K562 (cell line): ENCODE data around the gene LAPTM5. TPM values are rescaled to one million over a fixed set of nuclear protein-coding genes. Genes with fewer than 3 reads are reported as not detected.

Experiments used
- ARNT ChIP-seq, 2 experiments: fragments of 450-650 bp; IDR thresholded peaks; 2 replicates each; pipeline ENCODE4 v1.6.1; 2016; ENCODE audit warnings: mild to moderate bottlenecking in 1 of 2
- BRD9 ChIP-seq: fragments of 450-650 bp; IDR thresholded peaks from 2 replicates; pipeline ENCODE4 v1.6.1; 2018; ENCODE audit warnings: low read depth; ENCODE audit not compliant: partially characterized antibody
- BRF1 ChIP-seq: IDR thresholded peaks from 3 replicates; pipeline ENCODE4 v1.6.1; 2011; ENCODE audit warnings: borderline replicate concordance, mild to moderate bottlenecking; ENCODE audit not compliant: insufficient read length; ENCODE audit errors: extremely low read depth
- DACH1 ChIP-seq: fragments of 450-650 bp; IDR thresholded peaks from 2 replicates; pipeline ENCODE4 v1.6.1; 2018; ENCODE audit not compliant: partially characterized antibody
- EWSR1 ChIP-seq: fragments of 450-650 bp; IDR thresholded peaks from 2 replicates; pipeline ENCODE4 v1.6.1; 2018; ENCODE audit warnings: borderline replicate concordance, mild to moderate bottlenecking, low read depth, moderate library complexity; ENCODE audit not compliant: partially characterized antibody
- HOXB6 ChIP-seq: fragments of 250-450 bp; sonication (Bioruptor Pico); IDR thresholded peaks from 2 replicates; pipeline ENCODE4 v1.5.1; 2022; ENCODE audit warnings: mild to moderate bottlenecking, borderline replicate concordance
- KHSRP ChIP-seq: fragments of 450-650 bp; IDR thresholded peaks from 2 replicates; pipeline ENCODE4 v1.6.1; 2017
- MTA2 ChIP-seq: fragments of 450-650 bp; IDR thresholded peaks from 2 replicates; pipeline ENCODE4 v1.6.1; 2016; ENCODE audit warnings: low read depth
- MYNN ChIP-seq, 2 experiments: sonication (generic); formaldehyde crosslinking in 1 of 2; IDR thresholded peaks; 2 replicates each; pipeline versions ENCODE4 v1.5.0 to v1.6.1; 2016 to 2020; ENCODE audit warnings: antibody characterized with exemption in 1 of 2, missing genetic modification reagents in 1 of 2
- NFIC ChIP-seq: fragments of 450-650 bp; IDR thresholded peaks from 2 replicates; pipeline ENCODE4 v1.6.1; 2017; ENCODE audit warnings: mild to moderate bottlenecking, inconsistent platforms
- POLR2A ChIP-seq: fragments of 450-650 bp; conservative IDR thresholded peaks from 2 replicates; pipeline ENCODE4 v1.6.1; 2016
- PPARD ChIP-seq: fragments of 250-450 bp; sonication (Bioruptor Pico); IDR thresholded peaks from 2 replicates; pipeline ENCODE4 v1.8.0; 2022; ENCODE audit warnings: inconsistent platforms, mild to moderate bottlenecking, moderate library complexity
- PTBP1 ChIP-seq: fragments of 200-400 bp; formaldehyde crosslinking; IDR thresholded peaks from 2 replicates; pipeline ENCODE4 v1.6.1; 2017; ENCODE audit warnings: low read depth, low read length
- PTRF ChIP-seq: fragments of 450-650 bp; IDR thresholded peaks from 2 replicates; pipeline ENCODE4 v1.6.1; 2016; ENCODE audit warnings: mild to moderate bottlenecking, missing genetic modification characterization, missing compliant biosample characterization
- RBM14 ChIP-seq: fragments of 200-400 bp; formaldehyde crosslinking; IDR thresholded peaks from 2 replicates; pipeline ENCODE4 v1.6.1; 2018; ENCODE audit warnings: low read depth, mild to moderate bottlenecking, low read length, moderate library complexity, borderline replicate concordance; ENCODE audit not compliant: insufficient read depth
- SAFB2 ChIP-seq: fragments of 200-400 bp; formaldehyde crosslinking; IDR thresholded peaks from 2 replicates; pipeline ENCODE4 v1.6.1; 2018; ENCODE audit warnings: borderline replicate concordance, low read length, low read depth, moderate library complexity; ENCODE audit not compliant: severe bottlenecking
- TCF7 ChIP-seq: sonication (generic); IDR thresholded peaks from 2 replicates; pipeline ENCODE4 v1.6.1; 2016; ENCODE audit warnings: antibody characterized with exemption, borderline replicate concordance
- ZBTB1 ChIP-seq: sonication (generic); formaldehyde crosslinking; IDR thresholded peaks from 2 replicates; pipeline ENCODE4 v1.8.1; 2023; ENCODE audit warnings: missing genetic modification reagents, low read depth, mild to moderate bottlenecking, borderline replicate concordance
- ZNF253 ChIP-seq: fragments of 250-450 bp; sonication (Bioruptor Pico); conservative IDR thresholded peaks from 2 replicates; pipeline ENCODE4 v1.6.1; 2021; ENCODE audit warnings: mild to moderate bottlenecking
- ZNF644 ChIP-seq: fragments of 200-800 bp; sonication (Bioruptor generic); IDR thresholded peaks from 2 replicates; pipeline ENCODE4 v1.6.1; 2016; ENCODE audit warnings: low read depth, missing genetic modification characterization, missing compliant biosample characterization
- ZNF785 ChIP-seq: fragments of 250-450 bp; sonication (Bioruptor Pico); IDR thresholded peaks from 2 replicates; pipeline ENCODE4 v1.4.0; 2020; ENCODE audit warnings: mild to moderate bottlenecking
- polyA plus RNA-seq, 8 experiments: library from polyadenylated mRNA; depleted of rRNA in 4 of 8; stranded (reverse) in 5 of 8; unstranded in 3 of 8; fragments of >200 nt; fragmentation: Nextera tagmentation in 2 of 8; fragmentation: Illumina TruSeq in 1 of 8; extraction: Ambion mirVana in 2 of 8; extraction: Trizol in 1 of 8; gene quantifications; 2 replicates each; pipeline versions ENCODE4 v1.2.1 to v1.2.3, GENCODE V29; 2011 to 2014; ENCODE audit warnings: inconsistent platforms in 1 of 8, missing spikeins in 1 of 8
- total RNA-seq, 7 experiments: library from RNA; depleted of rRNA in 6 of 7; stranded (reverse); fragments of >200 nt in 6 of 7; fragmentation: Illumina TruSeq in 2 of 7; extraction: Trizol in 2 of 7; gene quantifications; 2 replicates each; pipeline versions ENCODE4 v1.2.1 to v1.2.3, GENCODE V29; 2011 to 2021; ENCODE audit warnings: low replicate concordance in 1 of 7
- TF ChIP-seq, protein P1 (sequence below), 3 experiments: fragments of 200-800 bp in 1 of 3; sonication (Bioruptor generic) in 1 of 3; sonication (generic) in 1 of 3; formaldehyde crosslinking in 1 of 3; IDR thresholded peaks; 2 replicates each; pipeline versions ENCODE4 v1.6.1 to v1.8.0; 2016 to 2022; ENCODE audit warnings: mild to moderate bottlenecking in 2 of 3, missing compliant biosample characterization in 2 of 3, missing genetic modification characterization in 2 of 3, missing genetic modification reagents in 1 of 3
- TF ChIP-seq, protein P2 (sequence below): sonication (generic); formaldehyde crosslinking; IDR thresholded peaks from 2 replicates; pipeline ENCODE4 v1.9.0; 2022; ENCODE audit warnings: mild to moderate bottlenecking, missing genetic modification reagents
- TF ChIP-seq, protein P3 (sequence below): sonication (generic); formaldehyde crosslinking; IDR thresholded peaks from 2 replicates; pipeline ENCODE4 v1.8.1; 2023; ENCODE audit warnings: mild to moderate bottlenecking, missing genetic modification reagents
- TF ChIP-seq, protein P4 (sequence below): fragments of 450-650 bp; IDR thresholded peaks from 2 replicates; pipeline ENCODE4 v1.7.0; 2016; ENCODE audit warnings: borderline replicate concordance

Gene LAPTM5
- total and polyA plus RNA-seq, 9 of the 15 experiments (the other 6 are each of a cell fraction or from before 2014, with no cell fraction given): 2.4 to 47.3 (median 20.3) TPM

DNA sequence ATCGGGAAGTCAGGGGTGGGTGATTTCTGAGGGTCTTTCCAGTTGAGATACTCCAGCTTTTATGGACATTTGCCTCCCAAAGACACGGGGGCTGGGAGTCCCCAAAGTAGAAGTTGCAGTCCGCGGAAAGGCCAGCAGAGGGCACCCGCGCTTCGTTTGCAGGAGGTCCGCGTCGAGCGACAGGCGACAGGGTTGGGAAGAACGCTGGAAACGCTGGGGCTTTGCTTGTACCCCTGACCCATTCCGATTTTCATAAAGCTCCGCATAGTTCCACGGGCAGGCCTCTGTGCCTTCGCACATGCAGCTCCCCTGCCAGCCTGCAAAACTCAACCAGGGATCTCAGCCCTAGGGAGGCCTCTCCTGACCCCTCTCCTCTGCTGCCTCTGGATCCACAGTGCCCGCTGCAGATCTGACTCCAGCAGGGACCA, 44.2 kb upstream of the LAPTM5 start (continued):
- no peak for TF ChIP-seq HOXB6 (CRISPR knock-in tag)
- TF ChIP-seq ZNF253 (CRISPR knock-in tag): no peak
- TF ChIP-seq, protein P1, sequence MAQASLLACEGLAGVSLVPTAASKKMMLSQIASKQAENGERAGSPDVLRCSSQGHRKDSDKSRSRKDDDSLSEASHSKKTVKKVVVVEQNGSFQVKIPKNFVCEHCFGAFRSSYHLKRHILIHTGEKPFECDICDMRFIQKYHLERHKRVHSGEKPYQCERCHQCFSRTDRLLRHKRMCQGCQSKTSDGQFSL (CRISPR knock-in tag; IDR thresholded peaks at IDR 0.05): no peak
- TF ChIP-seq, protein P1 (tag; IDR thresholded peaks at IDR 0.05): no peak
- TF ChIP-seq MTA2: no peak
- TF ChIP-seq ARNT (IDR thresholded peaks at IDR 0.05): no peak
- TF ChIP-seq, protein P2, sequence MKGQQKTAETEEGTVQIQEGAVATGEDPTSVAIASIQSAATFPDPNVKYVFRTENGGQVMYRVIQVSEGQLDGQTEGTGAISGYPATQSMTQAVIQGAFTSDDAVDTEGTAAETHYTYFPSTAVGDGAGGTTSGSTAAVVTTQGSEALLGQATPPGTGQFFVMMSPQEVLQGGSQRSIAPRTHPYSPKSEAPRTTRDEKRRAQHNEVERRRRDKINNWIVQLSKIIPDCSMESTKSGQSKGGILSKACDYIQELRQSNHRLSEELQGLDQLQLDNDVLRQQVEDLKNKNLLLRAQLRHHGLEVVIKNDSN (CRISPR knock-in tag): no peak
- TF ChIP-seq ZNF644 (tag): no peak
- TF ChIP-seq, protein P3, sequence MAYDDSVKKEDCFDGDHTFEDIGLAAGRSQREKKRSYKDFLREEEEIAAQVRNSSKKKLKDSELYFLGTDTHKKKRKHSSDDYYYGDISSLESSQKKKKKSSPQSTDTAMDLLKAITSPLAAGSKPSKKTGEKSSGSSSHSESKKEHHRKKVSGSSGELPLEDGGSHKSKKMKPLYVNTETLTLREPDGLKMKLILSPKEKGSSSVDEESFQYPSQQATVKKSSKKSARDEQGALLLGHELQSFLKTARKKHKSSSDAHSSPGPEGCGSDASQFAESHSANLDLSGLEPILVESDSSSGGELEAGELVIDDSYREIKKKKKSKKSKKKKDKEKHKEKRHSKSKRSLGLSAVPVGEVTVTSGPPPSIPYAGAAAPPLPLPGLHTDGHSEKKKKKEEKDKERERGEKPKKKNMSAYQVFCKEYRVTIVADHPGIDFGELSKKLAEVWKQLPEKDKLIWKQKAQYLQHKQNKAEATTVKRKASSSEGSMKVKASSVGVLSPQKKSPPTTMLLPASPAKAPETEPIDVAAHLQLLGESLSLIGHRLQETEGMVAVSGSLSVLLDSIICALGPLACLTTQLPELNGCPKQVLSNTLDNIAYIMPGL (CRISPR knock-in tag): no peak
- TF ChIP-seq PTRF (tag): no peak
- no peak for TF ChIP-seq PTBP1
- peak; percentile 73; the same call in 1 of the 2 replicates for TF ChIP-seq MYNN (IDR thresholded peaks at IDR 0.05)
- no peak for TF ChIP-seq MYNN (CRISPR knock-in tag; IDR thresholded peaks at IDR 0.05)
- TF ChIP-seq, protein P4, sequence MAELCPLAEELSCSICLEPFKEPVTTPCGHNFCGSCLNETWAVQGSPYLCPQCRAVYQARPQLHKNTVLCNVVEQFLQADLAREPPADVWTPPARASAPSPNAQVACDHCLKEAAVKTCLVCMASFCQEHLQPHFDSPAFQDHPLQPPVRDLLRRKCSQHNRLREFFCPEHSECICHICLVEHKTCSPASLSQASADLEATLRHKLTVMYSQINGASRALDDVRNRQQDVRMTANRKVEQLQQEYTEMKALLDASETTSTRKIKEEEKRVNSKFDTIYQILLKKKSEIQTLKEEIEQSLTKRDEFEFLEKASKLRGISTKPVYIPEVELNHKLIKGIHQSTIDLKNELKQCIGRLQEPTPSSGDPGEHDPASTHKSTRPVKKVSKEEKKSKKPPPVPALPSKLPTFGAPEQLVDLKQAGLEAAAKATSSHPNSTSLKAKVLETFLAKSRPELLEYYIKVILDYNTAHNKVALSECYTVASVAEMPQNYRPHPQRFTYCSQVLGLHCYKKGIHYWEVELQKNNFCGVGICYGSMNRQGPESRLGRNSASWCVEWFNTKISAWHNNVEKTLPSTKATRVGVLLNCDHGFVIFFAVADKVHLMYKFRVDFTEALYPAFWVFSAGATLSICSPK: no peak
- TF ChIP-seq NFIC: no peak
- TF ChIP-seq BRF1: no peak
- TF ChIP-seq ZBTB1 (CRISPR knock-in tag): no peak
- TF ChIP-seq EWSR1: no peak
- no peak for TF ChIP-seq SAFB2
- no peak for TF ChIP-seq PPARD (CRISPR knock-in tag)
- no peak for TF ChIP-seq ZNF785
- no peak for TF ChIP-seq KHSRP
- TF ChIP-seq RBM14: no peak
- no peak for TF ChIP-seq BRD9
- TF ChIP-seq DACH1: no peak
- TF ChIP-seq POLR2A: no peak
- 0 out of 2 replicates have a peak, but pooled peaks have one; percentile 21 for TF ChIP-seq TCF7
